ENCODE data around the gene HS3ST4. TPM values are rescaled to one million over a fixed set of nuclear protein-coding genes. Genes with fewer than 3 reads are reported as not detected.
A peak's percentile ranks its signal among the peaks of the same experiment; 100 is the strongest.
"Not testable (repeated sequence)": the region's sequence is repeated elsewhere in the genome, so short reads cannot be mapped to it uniquely, and the experiment has no call there.

HS3ST4 gene
- total RNA-seq, 1 donor: under 0.01 TPM

DNA sequence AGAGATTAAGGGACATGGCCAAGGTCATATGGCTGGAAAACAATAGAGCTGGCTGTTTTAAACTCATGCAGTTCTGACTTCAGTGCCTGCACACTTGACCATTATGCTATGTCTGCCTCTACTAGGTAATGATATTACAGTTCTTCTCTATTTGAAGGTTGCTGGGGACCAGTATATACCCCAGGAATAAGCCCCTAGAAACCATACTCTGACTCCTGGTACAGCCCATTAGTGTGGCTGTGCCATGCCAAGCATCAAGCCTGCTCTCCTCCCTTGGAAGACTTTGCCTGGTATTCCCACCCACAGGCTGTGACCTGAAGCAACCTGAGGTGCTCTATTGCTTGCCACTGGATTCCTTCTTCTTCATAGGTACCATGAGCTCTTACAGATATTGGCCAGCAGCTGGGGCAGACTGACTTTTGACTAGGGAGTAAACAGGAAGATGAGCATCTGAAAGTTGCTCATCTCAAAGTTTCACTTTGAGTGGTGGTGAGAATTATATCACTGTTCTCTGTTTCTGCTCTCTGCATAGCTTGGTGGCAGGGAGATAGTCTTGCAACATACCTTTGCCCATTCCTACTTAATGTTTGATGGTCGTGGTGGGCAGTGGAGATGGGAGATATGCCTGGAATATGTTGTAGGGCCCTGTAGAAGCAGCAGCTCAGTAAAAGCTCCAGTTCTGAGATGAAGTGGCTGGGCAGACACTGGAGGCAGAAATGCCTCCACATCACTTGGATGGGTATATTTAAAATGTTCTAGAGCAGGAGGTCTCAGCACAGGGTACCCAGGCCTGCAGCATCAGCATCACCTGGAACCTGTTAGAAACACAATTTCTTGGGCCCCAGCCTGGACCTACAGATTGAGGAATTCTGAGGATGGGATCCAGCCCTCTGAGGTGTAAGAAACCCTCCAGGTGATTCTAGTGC, 274.7 kb downstream of the HS3ST4 start:
- DNase-seq (ENCODE audit: low read depth in 2 of 3, low spot score in 2 of 3): no peak

DNA sequence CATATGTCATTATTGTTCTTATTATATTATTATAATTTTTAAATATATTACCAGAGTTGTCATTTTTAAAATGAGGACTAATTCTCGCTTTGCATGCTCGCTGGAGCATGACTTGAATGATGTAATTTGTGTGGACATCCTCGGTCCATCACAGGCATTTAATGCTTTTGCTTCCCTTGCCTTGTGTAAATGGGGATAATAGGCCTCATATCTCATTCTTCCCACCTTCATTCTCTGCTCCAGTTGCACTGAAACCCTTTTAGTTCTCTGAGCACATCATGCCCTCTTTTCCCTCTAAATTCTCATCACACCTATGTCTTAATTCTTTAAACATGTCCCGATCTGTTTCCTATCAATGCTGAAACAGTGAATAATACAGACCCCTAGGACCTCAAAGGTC, 285.4 kb downstream of the HS3ST4 start:
- no peak for DNase-seq (ENCODE audit: low read depth in 2 of 3, low spot score in 2 of 3)

DNA sequence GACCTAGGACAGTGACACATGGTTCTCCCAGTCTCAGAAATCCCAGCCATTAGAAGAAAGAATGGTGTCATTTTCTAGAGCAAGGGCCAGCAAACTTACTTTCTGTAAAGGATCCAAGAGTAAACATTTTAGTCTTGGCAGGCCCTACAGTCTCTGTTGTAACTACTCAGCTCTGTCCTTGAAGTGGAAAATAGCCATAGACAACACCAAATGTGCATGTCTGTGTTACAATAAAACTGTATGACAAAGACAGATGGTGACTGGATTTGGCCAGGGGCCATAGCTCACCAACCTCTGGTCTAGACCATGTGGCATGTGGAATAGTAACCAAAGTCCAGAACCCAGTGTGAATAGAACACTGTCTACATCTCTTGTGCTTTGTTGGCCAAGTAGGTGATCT, 286.5 kb downstream of the HS3ST4 start:
- no peak for DNase-seq (ENCODE audit: low read depth in 2 of 3, low spot score in 2 of 3)

DNA sequence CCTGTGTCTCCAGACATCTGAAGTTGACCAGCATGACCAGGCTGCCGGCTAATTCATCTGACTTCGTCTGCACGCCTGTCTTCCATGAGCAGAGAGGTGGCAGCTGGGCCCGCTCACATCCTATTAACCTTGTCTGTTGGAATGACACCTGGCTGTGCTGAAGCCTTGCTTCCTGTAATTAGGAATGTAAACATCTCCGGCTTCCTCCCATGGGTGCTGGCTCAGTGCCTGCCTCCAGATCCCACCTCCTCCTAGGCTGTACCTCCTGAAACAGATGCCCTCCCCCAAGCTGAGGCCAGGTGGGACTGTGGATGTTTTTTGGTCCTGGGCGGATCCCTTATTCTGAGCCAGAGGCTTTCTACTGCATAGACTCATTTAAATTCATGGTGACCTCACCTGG, 296.3 kb downstream of the HS3ST4 start:
- DNase-seq (ENCODE audit: low read depth in 2 of 3, low spot score in 2 of 3): no peak

DNA sequence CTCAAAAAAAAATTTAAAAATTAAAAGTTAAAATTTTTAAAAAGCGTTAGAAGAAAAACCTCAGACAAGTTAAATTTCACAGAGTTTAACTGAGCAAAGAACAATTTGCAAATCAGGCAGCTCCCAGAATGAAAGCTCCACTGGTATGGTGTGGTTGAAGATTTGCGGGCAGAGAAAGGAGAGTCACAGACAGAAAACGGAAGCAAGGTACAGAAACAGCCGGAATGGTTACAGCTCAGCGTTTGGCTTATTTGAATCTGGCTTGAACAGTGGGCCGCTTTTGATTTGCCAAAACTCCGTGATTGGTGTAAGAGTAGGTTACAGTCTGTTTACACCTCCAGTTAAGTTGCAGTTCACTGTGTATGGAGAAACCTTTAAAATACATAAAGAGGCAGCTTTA, 297.1 kb downstream of the HS3ST4 start:
- no peak for DNase-seq (ENCODE audit: low read depth in 2 of 3, low spot score in 2 of 3)

- DNase-seq (ENCODE audit: low read depth in 2 of 3, low spot score in 2 of 3): no peak
Measured at GRCh38 chr16:25996052-25996451, 304.3 kb downstream of the HS3ST4 start.

DNA sequence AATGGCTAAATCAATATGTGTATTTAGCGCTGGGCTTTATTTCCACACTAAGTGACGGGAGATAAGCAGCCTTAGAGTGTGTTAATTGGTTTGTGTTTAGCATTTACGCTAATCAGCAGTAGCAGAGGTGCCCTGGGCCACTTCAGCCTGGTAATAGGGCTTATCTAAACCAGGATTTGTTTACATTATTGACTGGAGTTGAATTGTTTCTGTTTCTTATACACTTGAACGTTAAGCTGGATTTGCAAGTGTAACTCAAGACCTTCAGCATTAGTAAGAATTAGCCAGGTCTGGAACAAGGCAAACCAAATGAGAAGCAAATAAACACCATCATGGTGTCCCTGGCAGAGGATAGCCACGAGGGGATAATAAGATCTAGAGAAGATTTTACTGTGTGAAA, 313.6 kb downstream of the HS3ST4 start:
- DNase-seq (ENCODE audit: low read depth in 2 of 3, low spot score in 2 of 3): no peak

DNA sequence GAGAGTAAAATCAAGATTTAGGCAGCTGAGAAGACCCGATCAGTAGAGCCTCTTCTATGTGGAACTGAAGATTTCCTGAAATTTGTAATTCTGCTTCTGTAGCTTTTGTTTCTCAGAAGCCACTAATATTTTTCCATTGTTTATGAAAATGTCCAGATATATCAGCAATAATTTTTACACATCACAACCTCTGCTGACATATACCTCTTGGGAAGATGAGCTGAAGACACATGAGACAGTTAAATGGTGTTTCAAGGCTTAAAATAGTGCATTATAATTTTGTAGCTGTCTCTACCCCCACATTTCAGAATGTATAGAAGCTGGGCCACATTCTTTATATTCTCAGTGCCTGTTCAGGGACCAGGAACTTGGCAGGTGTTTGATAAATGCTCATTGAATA, 320.6 kb downstream of the HS3ST4 start:
- no peak for DNase-seq (ENCODE audit: low read depth in 2 of 3, low spot score in 2 of 3)

- DNase-seq (ENCODE audit: low read depth in 2 of 3, low spot score in 2 of 3): no peak
Measured at GRCh38 chr16:26015776-26016175, 324.0 kb downstream of the HS3ST4 start.

- DNase-seq (ENCODE audit: low read depth in 2 of 3, low spot score in 2 of 3): no peak
Measured at GRCh38 chr16:26016989-26017388, 325.2 kb downstream of the HS3ST4 start.

DNA sequence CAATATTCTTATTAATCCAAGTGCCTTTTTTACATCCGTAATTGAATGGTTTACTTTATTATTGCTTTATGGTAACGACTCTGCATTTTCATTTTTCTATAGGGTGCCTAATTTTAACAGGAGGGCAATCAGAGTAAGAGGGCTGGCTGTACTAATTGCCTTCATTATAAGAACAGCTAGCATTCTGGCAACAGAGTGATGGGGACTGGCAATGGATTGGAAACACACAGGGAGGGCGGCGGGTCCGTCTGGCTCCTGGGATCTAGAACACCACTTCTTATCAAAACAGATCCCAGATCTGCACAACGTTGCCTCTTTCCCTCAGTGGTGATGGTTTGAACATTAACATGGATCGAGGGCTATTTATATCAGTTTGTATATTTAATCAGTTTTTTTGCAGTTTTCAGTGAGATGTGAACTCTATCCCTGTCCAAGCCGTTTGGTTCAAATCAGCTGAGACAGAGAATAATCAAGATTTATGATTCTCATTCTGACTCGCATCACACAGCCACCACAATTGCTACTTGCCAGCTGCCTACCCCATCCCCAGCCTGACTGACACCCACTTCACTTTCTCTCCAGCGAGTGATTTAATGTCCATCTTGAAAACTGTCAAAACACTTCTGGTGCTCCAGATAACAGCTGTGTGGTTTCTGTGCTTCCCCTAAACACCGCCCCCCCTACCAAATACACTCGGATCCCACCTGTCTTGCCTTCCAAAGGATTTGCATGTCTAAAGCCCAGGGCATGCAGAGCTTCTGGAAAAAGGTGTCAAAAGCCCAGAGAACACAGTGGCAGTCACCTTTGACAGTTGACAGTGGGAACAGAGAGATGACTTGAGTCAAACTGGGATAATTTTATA, 327.9 kb downstream of the HS3ST4 start:
- peak in 2 of 3 donors; percentile 12 to 47 for DNase-seq (ENCODE audit: low read depth in 2 of 3, low spot score in 2 of 3)

DNA sequence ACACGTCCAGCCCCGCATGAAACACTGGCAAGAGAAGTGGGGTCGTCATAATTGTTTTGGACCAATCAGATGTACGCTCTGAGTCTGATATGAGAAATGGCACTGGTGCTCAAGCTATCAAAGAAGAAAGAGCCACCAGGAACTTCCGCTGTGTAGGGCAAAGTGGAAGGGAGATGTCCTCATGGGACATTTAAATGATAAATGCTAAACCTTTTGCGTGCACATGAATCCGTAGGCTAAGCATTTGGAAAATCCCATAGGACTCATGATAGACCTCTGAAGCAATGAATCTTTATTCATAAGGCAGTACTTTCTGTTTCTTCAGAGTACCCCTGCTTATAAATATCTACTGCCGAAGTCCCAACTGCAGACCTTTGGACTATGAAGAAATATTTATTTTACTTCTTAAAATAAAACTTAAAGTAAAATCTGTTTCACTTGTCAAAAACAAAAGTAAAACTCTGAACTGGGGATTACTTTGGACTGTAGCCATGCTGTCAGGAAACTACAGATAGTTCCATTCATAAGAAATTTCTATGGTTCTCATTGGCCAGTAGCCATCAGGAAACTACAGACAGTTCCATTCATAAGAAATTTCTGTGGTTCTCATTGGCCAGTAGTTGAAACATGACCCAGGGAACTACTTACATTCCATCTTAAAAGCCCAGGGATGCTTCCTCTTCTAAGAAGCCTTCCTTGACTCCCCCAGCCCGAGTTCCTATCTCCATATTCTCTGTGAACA, 335.1 kb downstream of the HS3ST4 start:
- DNase-seq (ENCODE audit: low read depth in 2 of 3, low spot score in 2 of 3): no peak

- no peak for DNase-seq (ENCODE audit: low read depth in 2 of 3, low spot score in 2 of 3)
Measured at GRCh38 chr16:26031286-26031685, 339.5 kb downstream of the HS3ST4 start.

GRCh38 chr16:26032661-26033060, 340.9 kb downstream of the HS3ST4 start:
- DNase-seq (ENCODE audit: low read depth in 2 of 3, low spot score in 2 of 3): not testable (repeated sequence)

DNA sequence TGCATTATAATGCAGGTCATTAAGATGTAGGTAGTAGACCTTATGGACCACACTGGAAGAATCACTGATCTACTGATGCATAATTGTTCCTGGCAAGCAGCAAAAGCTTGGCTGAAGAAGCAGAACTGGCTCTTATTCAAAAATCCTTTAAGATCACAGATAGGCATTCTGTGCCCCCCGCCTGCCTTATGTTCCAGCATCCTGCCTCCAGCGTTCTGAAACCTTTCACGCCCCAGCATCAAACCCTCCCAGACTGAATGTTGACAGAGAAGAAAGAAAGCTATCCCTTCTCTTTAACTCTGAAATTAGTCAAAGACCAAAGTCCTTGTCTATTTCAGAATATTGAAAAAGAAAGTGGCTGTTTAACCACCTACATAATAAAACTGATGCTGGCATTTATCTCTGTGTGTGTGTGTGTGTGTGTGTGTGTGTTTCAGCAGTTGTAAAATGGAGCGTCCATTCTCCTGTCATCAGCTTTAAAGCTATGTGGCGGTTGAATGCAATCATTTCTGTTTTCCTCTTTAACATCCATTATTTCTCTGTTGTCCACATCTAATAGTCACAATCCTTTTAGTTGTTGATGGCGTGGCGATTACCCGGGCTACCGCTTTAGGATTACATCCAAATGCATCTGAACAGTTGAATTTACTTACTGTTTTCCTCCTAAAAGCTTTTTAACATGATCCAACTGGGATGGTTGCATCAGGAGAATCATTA, 350.4 kb downstream of the HS3ST4 start:
- DNase-seq (ENCODE audit: low read depth in 2 of 3, low spot score in 2 of 3): no peak

- no peak for DNase-seq (ENCODE audit: low read depth in 2 of 3, low spot score in 2 of 3)
Measured at GRCh38 chr16:26050472-26050871, 358.7 kb downstream of the HS3ST4 start.

GRCh38 chr16:26051063-26051462, 359.3 kb downstream of the HS3ST4 start:
- no peak for DNase-seq (ENCODE audit: low read depth in 2 of 3, low spot score in 2 of 3)

DNA sequence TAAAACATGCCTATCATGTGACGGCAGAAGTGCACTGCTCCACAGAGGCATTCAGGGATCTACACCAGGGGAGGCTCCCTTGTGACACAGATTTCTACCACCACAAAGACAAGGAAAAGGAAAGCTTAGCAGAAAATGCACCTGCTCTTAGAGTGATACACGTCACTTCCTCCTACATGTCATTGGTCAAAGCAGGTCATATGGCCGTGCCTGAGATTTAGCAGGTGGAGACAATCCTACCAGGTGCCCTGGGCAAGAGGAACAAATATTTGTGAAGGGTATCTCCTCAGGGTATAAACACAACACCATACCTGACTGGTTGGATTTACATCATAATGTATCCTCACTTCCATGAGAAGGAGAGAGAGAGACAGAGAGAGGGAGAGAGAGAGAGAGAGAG, 362.1 kb downstream of the HS3ST4 start:
- DNase-seq (ENCODE audit: low read depth in 2 of 3, low spot score in 2 of 3): no peak

DNA sequence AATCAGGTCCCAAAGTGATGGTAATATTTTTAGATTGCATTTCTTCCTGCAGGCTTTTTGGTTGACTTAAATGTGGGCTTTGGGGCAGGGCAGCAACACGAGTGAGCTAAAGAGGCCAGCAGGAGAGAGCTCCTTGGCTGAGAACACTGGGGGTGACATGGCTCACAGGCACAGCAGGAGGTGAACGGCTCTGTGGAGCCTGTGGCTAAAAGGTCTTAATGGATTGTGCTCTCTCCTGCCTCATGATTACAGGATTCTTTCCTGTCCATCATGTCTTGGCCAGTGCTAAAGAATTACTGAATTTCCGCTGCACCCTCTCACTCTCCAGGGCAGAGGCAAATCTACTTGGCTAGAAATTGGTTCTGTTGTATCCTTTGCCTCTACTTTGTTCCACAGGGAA, 366.6 kb downstream of the HS3ST4 start:
- DNase-seq (ENCODE audit: low read depth in 2 of 3, low spot score in 2 of 3): no peak

Data from hematopoietic multipotent progenitor cell (in vitro differentiated cells).